Activated CD4-positive, CD25-positive, alpha-beta regulatory T cell treated with anti-CD3 and anti-CD28 coated beads, Interleukin-2, amount 50 U/mL, for 16 hours (primary cell): ENCODE results near the gene GABRR3.
"Not testable (repeated sequence)": the region's sequence is repeated elsewhere in the genome, so short reads cannot be mapped to it uniquely, and the experiment has no call there.

Experiments used
- DNase-seq: peaks from one replicate; pipeline ENCODE4 v3.0.0-alpha.2; 2020; ENCODE audit warnings: low read depth, low spot score

Gene GABRR3

GRCh38 chr3:98021830-98022560, 13.1 kb downstream of the GABRR3 start:
- no peak for DNase-seq

- no peak for DNase-seq
Observed at GRCh38 chr3:98020412-98020811, 14.7 kb downstream of the GABRR3 start.

DNA sequence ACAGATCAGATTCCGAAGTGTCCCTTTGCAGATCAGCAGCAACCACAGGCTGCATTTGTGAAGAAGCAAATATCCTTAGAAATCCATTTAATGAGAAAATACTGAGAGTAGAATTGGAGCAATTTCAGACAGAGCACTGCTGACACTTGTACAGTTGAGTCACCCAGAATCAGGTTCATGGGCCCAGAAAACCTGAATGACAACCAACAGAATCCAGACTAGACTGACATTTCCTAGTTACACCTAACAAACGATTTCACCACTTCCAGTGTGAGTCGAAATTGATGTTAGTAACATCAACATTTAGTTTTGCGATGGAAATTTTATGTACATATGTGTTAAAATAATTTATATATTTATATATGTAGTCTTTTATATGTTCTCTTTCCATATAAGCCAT, 16.8 kb downstream of the GABRR3 start:
- DNase-seq = no peak

GRCh38 chr3:98014268-98014585, 20.9 kb downstream of the GABRR3 start:
- no peak for DNase-seq

DNA sequence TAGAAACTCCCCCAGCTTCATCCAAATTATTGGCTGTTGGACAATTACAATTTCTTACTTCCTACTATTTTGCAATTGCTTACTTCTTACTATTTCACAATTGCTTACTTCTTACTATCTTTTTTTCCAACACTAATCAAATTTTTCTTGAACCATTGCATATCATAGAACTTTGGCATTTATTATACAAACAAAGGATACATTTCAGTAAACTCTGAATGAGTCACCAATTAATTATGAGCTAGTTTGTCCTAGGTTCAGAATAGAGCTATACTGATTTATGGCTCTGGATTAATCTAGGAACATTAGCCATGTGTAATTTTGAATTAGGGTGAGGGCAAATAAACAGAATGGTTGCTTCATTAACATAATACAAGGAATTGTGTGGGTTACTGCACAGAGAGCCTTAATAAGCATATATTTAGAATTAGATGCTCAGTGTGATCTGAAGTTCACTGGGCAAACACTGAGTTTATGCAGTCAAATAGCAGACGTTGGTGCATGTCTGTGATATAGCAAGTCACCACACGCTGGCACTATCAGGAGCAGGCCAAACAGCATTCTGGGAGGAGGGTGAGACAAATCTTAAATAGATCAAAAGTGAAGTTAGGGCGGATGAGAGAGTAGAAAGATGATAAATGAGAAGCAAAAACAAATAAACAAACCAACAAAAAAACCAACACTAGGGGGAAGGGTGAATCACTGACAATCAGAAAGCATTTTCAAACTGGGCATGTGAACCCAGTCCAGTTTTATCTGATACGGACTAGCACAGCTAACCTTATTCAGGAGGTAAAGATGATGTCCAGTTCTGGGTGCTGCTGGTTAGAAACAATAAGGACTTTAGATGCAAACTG, 21.5 kb downstream of the GABRR3 start:
- DNase-seq = no peak

- DNase-seq = no peak
Observed at GRCh38 chr3:98012979-98013378, 22.1 kb downstream of the GABRR3 start.

GRCh38 chr3:98010883-98011449, 24.1 kb downstream of the GABRR3 start:
- not testable (repeated sequence) for DNase-seq

DNA sequence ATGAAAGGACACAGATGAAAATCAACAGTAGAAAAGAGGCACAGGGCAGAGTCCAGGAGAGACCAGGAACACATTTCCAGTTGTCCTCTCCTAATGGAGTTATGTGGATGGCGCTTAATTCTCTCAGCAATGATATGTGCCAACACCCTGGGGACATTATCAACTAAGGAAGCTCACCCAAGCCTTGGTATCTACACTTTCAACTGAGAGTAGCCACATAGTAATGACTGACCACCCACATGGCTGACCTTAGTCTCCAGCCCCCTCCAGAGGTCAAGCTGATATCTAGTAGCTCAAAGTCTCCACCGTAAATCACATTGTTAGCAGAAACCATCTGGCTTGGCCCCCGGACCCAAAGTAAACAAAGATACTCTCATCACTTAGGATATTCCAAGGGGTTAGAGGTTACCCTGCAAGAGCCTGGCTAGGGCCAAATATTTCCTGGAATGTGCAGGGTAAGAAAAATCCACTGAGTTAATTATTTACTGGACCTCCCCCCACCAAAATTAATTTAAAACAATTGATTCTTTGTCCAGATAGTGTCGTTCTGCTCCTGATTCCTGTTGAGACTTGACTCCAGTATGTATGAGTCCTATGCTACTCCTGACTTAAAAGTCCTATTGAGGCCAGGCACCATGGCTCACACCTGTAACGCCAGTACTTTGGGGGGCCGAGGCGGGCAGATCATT, 24.8 kb downstream of the GABRR3 start:
- DNase-seq = no peak

DNA sequence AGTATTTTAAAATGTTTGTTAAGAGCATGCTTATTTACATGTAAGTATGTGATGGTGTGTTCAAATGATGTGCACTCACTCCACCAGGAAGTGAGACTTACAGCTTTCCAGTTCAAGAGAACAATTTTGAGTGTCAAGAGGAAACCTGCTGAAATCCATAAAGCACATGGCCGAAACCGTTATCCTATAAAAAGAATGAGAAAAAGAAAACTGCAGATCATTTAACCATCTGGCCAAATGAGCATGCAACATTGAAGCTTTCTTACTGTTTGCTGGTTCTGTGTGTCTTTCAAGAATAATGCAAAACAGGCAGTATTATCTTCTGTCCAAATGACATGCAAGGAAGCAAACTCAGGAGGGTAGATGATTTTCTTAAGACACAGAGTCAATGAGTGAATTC, 26.3 kb downstream of the GABRR3 start:
- DNase-seq = no peak

- DNase-seq = no peak
Observed at GRCh38 chr3:98005438-98005837, 29.7 kb downstream of the GABRR3 start.

DNA sequence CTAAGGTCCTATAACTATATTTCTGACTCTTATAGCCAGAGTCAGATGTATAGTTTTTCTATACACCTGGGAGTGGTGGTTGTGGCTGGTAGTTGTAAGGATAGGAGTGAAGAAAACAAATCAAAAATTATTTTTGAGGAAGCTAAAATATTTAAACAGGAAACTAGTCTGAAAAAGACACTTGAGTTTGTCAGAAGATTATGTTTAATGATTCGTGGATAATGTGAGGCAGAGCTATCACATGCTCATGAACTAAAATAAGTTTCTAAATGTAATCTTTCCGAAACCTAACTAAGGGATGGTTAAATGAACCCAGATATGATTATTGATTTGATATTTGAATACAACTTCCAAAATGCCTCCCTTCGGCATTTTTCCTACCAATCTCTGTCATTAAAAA, 30.4 kb downstream of the GABRR3 start:
- DNase-seq = no peak

DNA sequence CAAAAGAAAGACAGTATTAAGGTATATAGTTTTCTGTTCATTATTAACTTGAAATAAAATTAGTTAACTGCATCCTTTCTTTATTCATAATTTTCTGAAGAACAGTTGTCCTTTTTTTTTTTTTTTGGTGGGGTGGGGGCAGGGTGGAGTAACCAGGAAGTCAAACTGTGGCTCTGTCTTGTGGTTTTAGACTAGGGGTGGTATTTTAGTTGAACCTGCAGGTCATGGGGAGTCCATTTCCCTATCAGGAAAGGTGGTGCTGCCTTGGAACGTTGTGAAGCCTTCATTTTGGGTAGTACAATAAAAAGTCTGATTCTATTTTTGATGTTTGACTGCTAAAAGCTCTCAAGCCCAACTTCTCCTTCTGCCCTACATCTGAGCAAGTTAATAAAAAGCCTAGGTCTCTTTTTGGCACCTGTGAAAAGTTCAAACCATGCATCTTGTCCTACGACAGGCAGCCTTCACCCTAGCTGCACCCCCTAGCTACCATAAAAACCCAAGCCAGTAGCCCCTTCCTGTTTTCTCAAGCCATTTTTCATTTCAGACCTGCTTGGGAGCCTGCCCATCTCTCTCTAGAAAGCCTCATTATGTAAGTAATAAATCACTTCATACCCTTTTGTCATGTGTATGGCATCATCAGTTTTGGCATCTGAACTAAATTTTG, 31.7 kb downstream of the GABRR3 start:
- DNase-seq = no peak

- no peak for DNase-seq
Observed at GRCh38 chr3:98002717-98003116, 32.4 kb downstream of the GABRR3 start.

DNA sequence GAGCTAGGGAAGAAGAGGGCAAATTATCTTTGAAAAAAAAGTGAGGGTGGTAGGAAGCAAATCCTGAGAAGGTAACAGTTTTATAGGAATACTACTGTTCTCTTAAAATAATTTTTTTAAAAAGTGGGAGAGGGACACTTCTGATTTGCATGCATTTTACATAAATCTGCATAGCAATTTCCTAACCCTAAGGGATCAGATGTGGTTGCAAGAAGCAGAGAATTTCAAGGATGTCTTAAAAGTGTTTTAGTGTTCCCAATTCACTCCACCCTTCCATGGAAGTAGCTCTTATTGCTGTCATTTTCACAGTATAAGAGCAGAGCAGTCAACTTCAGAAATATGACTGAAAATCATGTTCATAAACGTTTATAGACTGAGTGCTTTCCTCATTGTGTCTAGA, 35.1 kb downstream of the GABRR3 start:
- no peak for DNase-seq

DNA sequence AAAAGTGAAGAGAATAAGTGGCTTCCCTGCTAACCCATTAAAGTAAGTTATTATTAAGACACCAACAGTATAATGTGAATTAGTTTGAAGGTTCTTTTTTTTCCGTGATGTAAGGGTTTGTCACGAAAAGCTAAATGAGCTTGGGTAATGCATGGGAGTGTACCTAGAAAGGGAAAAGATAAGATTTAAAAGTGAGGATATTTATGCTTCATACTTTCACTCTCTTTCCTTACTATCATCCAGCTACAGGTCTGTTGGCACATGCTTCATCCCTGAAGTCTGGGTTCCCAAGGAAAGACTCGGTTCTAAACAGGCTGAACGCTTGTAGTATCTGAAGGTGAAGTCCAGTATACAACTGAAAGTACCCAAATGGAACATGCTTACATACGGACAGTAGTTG, 36.0 kb downstream of the GABRR3 start:
- DNase-seq = no peak

- no peak for DNase-seq
Observed at GRCh38 chr3:97996988-97997387, 38.1 kb downstream of the GABRR3 start.

DNA sequence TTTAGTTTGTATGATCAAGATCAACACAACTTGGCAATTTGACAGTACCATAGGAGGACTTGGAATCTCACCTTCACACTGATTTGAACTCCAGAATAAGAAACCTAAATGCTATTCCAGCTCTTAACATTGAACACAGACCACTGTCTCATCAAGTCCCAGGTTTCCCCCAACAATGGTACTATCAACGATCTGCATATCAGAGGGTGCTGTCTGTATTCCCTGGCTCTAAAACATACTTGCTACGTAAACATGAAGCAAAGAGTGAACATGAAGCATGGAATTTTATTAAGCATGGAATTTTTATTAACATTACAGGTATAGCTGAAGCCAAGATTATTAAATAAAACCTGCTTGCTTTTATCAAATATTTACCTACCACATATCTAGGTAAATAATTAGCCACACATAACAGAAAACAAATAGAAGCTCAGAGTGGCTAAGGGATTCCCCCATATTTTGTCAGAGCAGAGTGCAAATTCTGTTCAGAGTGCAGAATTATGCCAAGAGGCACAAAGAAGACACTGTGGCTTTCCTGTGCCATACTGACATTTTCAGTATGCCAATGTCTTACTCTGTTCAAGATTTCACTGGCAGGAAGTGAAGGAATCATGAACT, 40.7 kb downstream of the GABRR3 start:
- no peak for DNase-seq

- no peak for DNase-seq
Observed at GRCh38 chr3:97993526-97993925, 41.6 kb downstream of the GABRR3 start.

DNA sequence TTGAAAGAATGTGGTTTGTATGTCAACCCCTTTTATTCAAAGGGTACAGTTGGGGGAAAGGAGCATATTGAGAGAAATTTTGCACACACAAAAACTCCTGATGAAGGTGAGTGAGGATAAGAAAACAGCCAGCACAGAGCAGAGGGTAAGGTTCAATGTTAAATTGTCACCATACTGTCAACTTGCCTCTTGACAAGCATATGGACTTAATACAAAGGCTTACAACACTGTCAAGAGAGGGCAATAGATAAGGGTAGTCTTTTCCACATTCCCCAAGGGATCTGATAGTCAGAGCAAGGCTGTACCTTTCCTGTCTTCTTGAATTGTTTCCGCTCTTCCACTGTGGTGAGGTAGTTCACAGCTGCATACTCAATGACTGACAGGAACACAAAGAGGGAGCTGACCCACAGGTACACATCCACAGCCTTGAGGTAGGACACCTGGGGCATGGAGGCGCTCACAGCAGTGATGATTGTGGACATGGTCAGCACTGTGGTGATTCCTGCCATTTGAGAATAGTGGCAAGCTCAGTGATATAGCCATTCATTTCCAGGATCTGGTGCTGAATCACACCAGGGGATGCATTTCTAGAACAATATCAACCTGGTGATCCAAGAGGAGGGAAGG, 42.5 kb downstream of the GABRR3 start:
- DNase-seq = no peak

GRCh38 chr3:97991293-97991682, 43.8 kb downstream of the GABRR3 start:
- DNase-seq = no peak
